T-helper 17 cell (primary cell): ENCODE measurements around the gene RNF150. TPM values are rescaled to one million over a fixed set of nuclear protein-coding genes. Genes with fewer than 3 reads are reported as not detected.
"Not testable (repeated sequence)": the region's sequence is repeated elsewhere in the genome, so short reads cannot be mapped to it uniquely, and the experiment has no call there.

Experiments
- ATAC-seq: fragments of 150-1000 bp; cut with Tn5 transposase; 2 replicates; pipeline ENCODE4 v1.10.0; 2021; ENCODE audit warnings: mild to moderate bottlenecking, moderate library complexity
- DNase-seq, 3 donors: peaks; one replicate each; pipeline versions ENCODE4 v3.0.0 to v3.0.0-alpha.2; 2020 to 2021
- H3K9me3 ChIP-seq: one replicate; pipeline ENCODE4 v1.7.0; 2013; ENCODE audit warnings: low read length, mild to moderate bottlenecking; ENCODE audit not compliant: control insufficient read depth, poor library complexity, severe bottlenecking
- H3K27ac Mint-ChIP-seq: one replicate; pipeline ENCODE4 v1.8.0; 2022; ENCODE audit warnings: mild to moderate bottlenecking, moderate library complexity, mixed read lengths
- H3K27me3 Mint-ChIP-seq: one replicate; pipeline ENCODE4 v1.8.0; 2022; ENCODE audit warnings: mixed read lengths
- H3K36me3 Mint-ChIP-seq: one replicate; pipeline ENCODE4 v1.8.0; 2022; ENCODE audit warnings: low read depth, mixed read lengths
- H3K4me1 Mint-ChIP-seq: one replicate; pipeline ENCODE4 v1.8.0; 2022; ENCODE audit warnings: mild to moderate bottlenecking, mixed read lengths
- H3K4me3 Mint-ChIP-seq: one replicate; pipeline ENCODE4 v1.8.0; 2022; ENCODE audit warnings: mild to moderate bottlenecking, moderate library complexity, mixed read lengths
- total RNA-seq, 4 donors: library from RNA in 2 of 4; stranded (reverse) in 2 of 4; gene quantifications; one replicate each; pipeline ENCODE4 v1.2.3 and lab custom pipeline; 2022 to 2026

Gene RNF150
- total RNA-seq (not detected), total RNA-seq (lab: John Stamatoyannopoulos, UW) (0 to 0.08 reads per million in 2 donors)

DNA sequence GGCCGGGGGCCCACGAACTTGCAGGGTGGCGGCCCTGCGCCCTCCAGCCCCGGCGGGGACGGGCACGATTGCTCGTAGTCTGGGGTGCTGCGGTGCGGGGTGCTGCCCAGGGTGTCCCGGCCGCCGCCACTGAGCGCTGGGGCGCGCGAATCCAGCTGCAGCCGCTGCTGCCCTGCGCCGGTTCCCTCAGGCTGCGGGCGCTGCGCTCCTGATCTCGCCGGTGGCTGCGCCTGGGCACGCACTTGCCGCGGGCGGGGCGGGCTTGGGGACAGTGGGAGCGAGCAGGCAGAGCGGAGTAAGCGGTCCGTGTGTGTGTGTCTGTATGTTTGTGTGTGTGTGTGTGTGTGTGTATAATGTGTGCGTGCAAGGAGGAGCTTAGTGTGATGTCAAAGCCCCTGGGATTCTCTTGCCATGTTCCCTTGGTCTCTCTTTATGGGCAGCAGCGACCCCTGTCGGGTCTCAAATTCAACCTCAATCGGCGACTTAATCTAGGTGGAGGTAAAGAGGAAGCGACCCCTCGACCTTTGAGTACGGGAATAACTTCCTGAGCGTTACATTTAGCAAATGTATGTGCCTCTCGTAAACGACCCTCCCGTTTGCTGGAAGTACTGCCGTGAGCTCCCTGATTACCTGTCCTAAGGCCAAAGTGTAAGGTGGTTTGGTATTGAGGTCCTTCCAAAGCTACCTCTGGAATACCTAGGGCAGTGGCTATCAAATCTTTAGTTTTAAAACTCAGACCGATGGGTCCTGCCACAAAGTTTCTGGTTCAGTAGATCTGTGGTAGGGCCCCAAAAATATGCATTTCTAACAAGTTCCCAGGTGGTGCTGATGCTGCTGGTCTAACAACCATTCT, at the start of gene RNF150:
RNF150 (minus strand) TSS at position 324 of the 853 bp plus-strand sequence.
- DNase-seq: no peak
- peak; percentile 39 for ATAC-seq
- Mint-ChIP-seq H3K27ac (no peak within 1 kb of the TSS), H3K4me1 (peaks cover 11% of the 10 kb centered on the region), H3K36me3 (peaks cover 2% of the 10 kb centered on the region), H3K4me3 (peak within 1 kb of the TSS; percentile 93), H3K27me3 (peaks cover 82% of the 10 kb centered on the region)
- H3K9me3 ChIP-seq: no peaks in the 10 kb centered on the region

DNA sequence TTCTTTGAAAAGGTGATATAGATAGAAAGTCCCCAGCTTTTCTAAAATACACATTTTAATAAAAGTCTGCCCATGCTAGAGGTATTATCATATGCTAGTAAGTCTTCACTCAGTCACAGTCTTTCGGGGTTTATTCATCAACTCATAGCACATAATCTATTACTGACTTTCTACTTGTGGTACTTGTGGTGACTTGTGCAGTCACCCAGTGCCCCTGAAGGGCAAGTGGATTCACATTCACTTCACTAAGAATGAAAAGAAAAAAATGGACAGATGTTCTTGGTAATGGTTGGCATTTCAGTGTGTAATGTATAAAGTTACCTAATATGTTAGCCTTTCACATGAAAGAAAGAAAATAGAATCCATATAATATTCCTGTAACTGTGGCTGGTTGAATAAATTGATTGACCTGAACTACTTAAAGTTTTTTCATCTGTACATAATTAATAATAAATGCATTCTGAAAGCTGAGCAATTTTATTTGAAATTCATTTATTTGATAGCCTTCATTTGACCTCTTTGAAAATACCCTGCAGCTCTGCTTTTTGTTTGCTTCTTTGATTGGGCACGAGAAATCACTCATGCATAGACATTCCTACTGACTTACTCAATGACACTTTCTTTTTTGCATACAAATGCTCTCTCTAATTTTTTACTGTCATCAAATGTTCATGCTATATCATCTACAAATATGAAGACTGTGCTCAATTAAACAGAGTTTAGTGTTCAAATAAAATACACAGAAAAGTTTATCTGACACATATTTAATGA, 47.9 kb upstream of the RNF150 start:
- Mint-ChIP-seq H3K4me3 (no peak overlapping the region), H3K27me3 (peaks cover 34% of the 10 kb centered on the region), H3K27ac (no peak overlapping the region), H3K4me1 (no peaks in the 10 kb centered on the region), H3K36me3 (peaks cover 2% of the 10 kb centered on the region)
- ATAC-seq (no peak), DNase-seq (no peak)
- H3K9me3 ChIP-seq: no peaks in the 10 kb centered on the region

DNA sequence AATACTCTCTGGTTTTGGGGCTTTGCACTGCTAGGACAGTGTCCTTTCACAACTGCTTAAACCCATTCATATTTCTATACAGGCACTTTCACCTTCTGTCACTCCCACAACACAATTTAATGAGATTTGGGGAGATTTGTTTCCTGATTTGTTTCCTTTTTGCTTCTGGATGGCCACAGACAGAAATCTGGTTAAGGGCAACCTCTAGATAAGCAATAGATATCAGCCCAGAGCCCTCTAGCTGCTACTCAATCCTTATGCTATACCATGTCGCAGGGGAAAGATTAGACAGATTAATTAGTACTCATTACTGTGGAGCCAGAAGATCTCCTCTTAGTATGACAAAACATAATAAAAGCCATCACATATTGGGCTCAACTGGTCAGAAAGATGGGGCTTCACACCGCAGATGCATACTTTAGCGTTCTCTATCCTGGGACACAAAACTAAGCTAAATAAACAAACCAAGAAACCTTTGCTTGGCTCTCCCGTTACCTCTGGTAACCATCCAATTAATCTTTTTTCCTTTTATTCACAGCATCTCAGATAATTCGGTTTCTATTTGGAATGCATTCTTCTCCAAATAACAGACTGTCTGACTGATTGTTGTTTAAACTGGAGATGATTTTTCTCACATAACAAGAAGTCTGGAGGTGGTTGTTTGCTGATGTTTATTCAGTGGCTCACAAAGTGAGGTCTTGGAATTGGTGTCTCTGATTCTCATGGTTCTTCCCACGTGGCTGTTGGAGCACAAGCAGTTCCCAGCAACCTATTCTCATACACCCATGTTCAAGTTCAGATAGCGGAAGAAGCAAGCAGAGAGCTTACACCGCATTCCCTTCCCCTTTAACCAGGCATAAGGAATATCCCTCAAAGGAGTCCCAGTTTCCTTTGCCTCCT, 46.5 kb upstream of the RNF150 start:
- Mint-ChIP-seq H3K27me3 (peaks cover 33% of the 10 kb centered on the region), H3K36me3 (peaks cover 2% of the 10 kb centered on the region), H3K27ac (no peak overlapping the region), H3K4me1 (no peaks in the 10 kb centered on the region), H3K4me3 (no peak overlapping the region)
- H3K9me3 ChIP-seq: no peaks in the 10 kb centered on the region
- ATAC-seq: no peak
- no peak for DNase-seq

DNA sequence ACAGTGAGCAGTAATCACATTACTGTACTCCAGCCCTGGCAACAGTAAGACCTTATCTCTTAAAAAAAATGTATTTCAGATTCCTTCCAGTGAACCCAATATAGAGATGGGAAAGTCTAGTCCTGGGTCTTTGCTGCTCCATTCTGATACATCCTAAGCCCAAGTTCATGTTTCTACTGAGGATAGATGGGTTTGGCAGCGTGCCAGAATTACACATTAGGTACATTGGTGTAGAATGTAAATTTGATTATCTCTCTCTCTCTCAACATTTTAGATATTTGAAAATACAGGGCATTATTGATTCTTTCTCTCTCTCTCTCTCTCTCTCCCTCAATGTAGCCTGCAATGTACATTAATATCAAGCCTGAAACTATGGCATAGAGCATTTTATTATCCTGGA, 43.9 kb upstream of the RNF150 start:
- no peak overlapping the region for H3K4me3 Mint-ChIP-seq
- no peak overlapping the region for H3K27ac Mint-ChIP-seq
- H3K27me3 Mint-ChIP-seq: peaks cover 33% of the 10 kb centered on the region
- ATAC-seq (no peak), DNase-seq (no peak)
- no peaks in the 10 kb centered on the region for H3K4me1 Mint-ChIP-seq
- H3K9me3 ChIP-seq: no peaks in the 10 kb centered on the region
- H3K36me3 Mint-ChIP-seq: peaks cover 2% of the 10 kb centered on the region

DNA sequence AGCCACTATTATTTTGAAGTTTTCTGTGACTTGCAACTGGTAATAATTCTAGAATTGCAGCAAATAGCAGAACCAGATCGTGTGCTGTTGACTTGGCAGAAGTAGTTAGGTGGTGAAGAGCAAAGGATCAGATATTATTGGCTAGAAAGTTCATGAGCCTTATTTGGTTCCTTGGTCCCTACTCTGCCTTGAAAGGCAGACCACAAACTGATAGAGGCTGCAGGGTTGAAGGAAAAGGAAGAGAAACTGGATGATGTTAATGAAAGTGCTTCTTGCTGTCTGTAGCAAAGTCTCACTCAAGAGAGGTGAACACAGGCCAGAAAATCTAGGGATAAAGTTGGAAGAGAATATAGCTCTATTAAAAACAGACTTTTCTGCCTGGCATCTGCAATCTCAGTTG, 41.2 kb upstream of the RNF150 start:
- ATAC-seq: no peak
- peaks cover 2% of the 10 kb centered on the region for H3K36me3 Mint-ChIP-seq
- H3K27me3 Mint-ChIP-seq: peaks cover 20% of the 10 kb centered on the region
- H3K4me1 Mint-ChIP-seq: no peaks in the 10 kb centered on the region
- no peak for DNase-seq
- no peak overlapping the region for H3K4me3 Mint-ChIP-seq
- no peak overlapping the region for H3K27ac Mint-ChIP-seq
- no peaks in the 10 kb centered on the region for H3K9me3 ChIP-seq

DNA sequence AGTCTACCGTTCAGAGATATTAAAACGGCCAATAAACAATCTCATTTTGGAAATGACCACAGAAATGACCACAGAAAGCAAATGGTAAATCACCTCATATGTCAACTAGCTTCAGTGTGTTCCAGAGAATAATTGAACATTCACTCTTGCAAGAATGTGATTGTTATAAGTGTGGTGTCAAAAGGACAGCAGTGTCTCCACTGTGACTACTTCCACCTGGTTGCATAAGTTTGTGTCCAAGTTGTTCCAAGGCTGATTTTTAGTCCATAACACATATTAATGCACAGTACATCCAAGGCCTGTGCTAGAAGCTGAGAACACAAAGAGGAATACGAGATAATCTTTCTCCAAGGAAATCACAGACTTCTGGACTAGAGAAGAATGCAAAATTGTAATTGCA, 37.4 kb upstream of the RNF150 start:
- H3K9me3 ChIP-seq: no peaks in the 10 kb centered on the region
- ATAC-seq (no peak), DNase-seq (no peak)
- Mint-ChIP-seq H3K4me1 (no peaks in the 10 kb centered on the region), H3K27me3 (peaks cover 10% of the 10 kb centered on the region), H3K4me3 (no peak overlapping the region), H3K27ac (no peak overlapping the region), H3K36me3 (no peaks in the 10 kb centered on the region)

DNA sequence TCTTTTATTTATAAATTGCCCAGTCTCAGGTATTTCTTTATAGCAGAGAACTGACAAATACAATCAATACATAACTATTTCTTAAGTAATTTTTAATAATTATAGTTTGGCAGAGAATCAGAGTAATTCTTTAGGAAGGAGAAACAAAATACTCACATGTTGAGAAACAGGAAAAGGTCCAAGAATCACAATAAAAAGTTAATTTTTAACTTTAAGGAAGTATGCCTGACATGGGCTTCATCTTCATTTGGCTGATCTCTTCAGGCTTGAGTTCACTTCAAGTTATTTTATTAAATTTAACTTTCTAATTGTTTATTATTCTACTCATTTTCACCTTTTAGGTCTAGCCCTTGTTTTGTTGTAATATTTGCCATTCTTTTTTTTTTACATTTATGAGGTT, 36.1 kb upstream of the RNF150 start:
- Mint-ChIP-seq H3K36me3 (no peaks in the 10 kb centered on the region), H3K4me1 (no peaks in the 10 kb centered on the region), H3K27ac (no peak overlapping the region), H3K4me3 (no peak overlapping the region), H3K27me3 (peaks cover 16% of the 10 kb centered on the region)
- no peaks in the 10 kb centered on the region for H3K9me3 ChIP-seq
- no peak for DNase-seq
- no peak for ATAC-seq

DNA sequence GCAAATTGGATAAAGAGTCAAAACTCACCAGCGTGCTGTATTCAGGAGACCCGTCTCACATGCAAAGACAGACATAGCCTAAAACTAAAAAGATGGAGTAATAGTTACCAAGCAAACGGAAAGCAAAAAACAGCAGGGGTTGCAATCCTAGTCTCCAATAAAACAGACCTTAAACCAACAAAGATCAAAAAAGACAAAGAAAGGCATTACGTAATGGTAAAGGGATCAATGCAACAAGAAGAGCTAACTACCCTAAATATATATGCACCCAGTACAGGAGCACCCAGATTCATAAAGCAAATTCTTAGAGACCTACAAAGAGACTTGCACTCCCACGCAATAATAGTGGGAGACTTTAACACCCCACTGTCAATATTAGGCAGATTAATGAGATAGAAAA, 31.7 kb upstream of the RNF150 start:
- not testable (repeated sequence) for DNase-seq, H3K9me3 ChIP-seq, ATAC-seq, H3K4me1 Mint-ChIP-seq, H3K27ac Mint-ChIP-seq, H3K36me3 Mint-ChIP-seq, H3K4me3 Mint-ChIP-seq
- H3K27me3 Mint-ChIP-seq: peaks cover 26% of the 10 kb centered on the region

DNA sequence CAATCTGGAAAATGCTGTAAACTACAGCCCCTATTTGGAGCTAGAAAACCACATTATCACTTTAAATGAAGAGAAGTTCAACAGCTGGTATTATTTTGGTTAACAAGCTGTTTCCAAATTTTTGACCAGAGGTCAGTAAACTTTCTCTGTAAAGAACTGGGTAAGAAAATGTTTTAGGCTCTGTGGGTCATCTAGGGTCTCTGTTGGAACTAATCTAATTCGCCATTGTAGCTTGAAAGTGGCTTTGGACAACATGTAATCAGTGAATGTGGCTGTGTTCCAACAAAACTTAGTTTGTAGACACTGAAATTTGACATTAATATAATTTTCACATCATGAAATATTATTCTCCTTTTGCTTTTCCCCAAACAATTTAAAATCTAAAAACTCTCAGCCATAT, 25.8 kb upstream of the RNF150 start:
- Mint-ChIP-seq H3K27me3 (peaks cover 29% of the 10 kb centered on the region), H3K4me1 (no peaks in the 10 kb centered on the region), H3K27ac (no peak overlapping the region), H3K36me3 (no peaks in the 10 kb centered on the region), H3K4me3 (no peak overlapping the region)
- H3K9me3 ChIP-seq: no peaks in the 10 kb centered on the region
- ATAC-seq: no peak
- DNase-seq: no peak

DNA sequence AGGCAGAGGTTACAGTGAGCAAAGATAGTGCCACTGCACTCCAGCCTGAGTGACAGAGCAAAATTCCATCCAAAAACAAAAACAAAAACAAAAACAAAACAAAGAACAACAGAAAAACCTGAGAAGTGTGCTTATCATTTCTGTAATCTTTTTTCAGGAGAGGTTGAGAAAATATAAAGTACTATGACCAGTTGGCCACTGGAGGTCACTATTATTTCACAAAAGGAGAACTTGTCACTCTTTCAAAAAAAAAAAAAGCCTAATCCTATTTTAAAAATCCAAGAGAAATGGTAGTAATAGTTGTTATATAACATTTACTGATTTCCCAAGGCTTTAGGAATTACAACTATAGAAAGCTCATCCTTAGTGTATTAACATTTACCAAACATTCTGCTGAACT, 24.9 kb upstream of the RNF150 start:
- H3K9me3 ChIP-seq: no peaks in the 10 kb centered on the region
- no peaks in the 10 kb centered on the region for H3K36me3 Mint-ChIP-seq
- ATAC-seq: no peak
- no peaks in the 10 kb centered on the region for H3K4me1 Mint-ChIP-seq
- DNase-seq: no peak
- peaks cover 27% of the 10 kb centered on the region for H3K27me3 Mint-ChIP-seq
- H3K27ac Mint-ChIP-seq: no peak overlapping the region
- H3K4me3 Mint-ChIP-seq: no peak overlapping the region

DNA sequence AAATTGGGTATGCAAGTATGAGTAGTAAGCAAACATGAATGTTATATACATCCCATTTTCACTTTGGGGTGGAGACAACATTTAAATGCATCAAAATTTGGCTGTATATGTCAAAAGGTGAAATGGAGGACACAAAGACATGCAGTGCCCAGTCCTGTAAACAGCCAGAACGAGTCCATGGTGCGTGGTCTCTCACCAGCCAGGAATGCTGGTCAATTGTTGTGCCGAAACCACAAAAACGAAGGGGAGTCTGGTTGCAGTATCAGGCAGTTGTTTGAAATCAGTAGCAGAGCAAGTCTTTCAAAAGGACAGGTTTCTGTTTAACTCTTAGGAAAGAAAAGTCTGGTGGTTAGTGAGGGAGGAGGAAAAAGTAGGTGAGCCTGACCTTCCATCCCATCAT, 22.3 kb upstream of the RNF150 start:
- H3K27me3 Mint-ChIP-seq: peaks cover 30% of the 10 kb centered on the region
- H3K36me3 Mint-ChIP-seq: no peaks in the 10 kb centered on the region
- H3K4me1 Mint-ChIP-seq: no peaks in the 10 kb centered on the region
- ATAC-seq: no peak
- H3K4me3 Mint-ChIP-seq: no peak overlapping the region
- H3K27ac Mint-ChIP-seq: no peak overlapping the region
- DNase-seq: no peak
- H3K9me3 ChIP-seq: no peaks in the 10 kb centered on the region

DNA sequence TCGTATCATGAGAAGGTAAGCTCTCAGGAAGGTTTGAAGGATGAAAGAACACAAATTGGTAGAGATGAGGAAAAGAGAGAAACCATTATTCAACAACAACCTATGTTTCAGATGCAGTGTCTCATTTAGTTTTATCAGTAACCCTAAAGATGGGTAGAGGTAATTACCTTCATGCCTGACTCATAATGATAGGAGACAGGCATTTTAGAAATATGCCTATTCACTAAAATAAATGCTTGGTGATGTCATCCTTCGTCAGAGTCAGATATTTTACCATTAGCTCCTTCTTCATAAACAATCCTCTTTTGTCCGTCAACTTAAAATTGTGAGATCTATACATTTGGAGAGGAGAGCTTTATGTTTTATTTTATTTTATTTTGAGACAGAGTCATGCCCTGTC, 21.5 kb upstream of the RNF150 start:
- Mint-ChIP-seq H3K4me1 (no peaks in the 10 kb centered on the region), H3K4me3 (no peak overlapping the region), H3K36me3 (no peaks in the 10 kb centered on the region), H3K27ac (no peak overlapping the region), H3K27me3 (peaks cover 26% of the 10 kb centered on the region)
- no peak for ATAC-seq
- no peaks in the 10 kb centered on the region for H3K9me3 ChIP-seq
- no peak for DNase-seq
